Trophoblast cell (in vitro differentiated cells and primary cell): Measurements from ENCODE around the gene DEPDC5.

Experiments used
- DNase-seq, 2 donors: peaks; one replicate each; pipeline ENCODE4 v3.0.0-alpha.2; 2016
- H2AFZ ChIP-seq: 2 replicates; pipeline ENCODE4 v1.6.1; 2013; ENCODE audit warnings: low read length, moderate library complexity, mild to moderate bottlenecking; ENCODE audit not compliant: insufficient read depth, poor library complexity
- H2AK5ac ChIP-seq: 2 replicates; pipeline ENCODE4 v1.6.1; 2013; ENCODE audit warnings: mild to moderate bottlenecking, low read length
- H2BK120ac ChIP-seq: 2 replicates; pipeline ENCODE4 v1.6.1; 2013; ENCODE audit warnings: low read length, mild to moderate bottlenecking, moderate library complexity; ENCODE audit not compliant: insufficient read depth, poor library complexity
- H2BK12ac ChIP-seq: 2 replicates; pipeline ENCODE4 v1.6.1; 2013; ENCODE audit warnings: mild to moderate bottlenecking, low read length, moderate library complexity
- H2BK5ac ChIP-seq: 2 replicates; pipeline ENCODE4 v1.6.1; 2013; ENCODE audit warnings: low read length, low read depth, moderate library complexity, mild to moderate bottlenecking; ENCODE audit not compliant: poor library complexity
- H3K14ac ChIP-seq: 2 replicates; pipeline ENCODE4 v1.6.1; 2013; ENCODE audit warnings: mild to moderate bottlenecking, low read length
- H3K18ac ChIP-seq: 2 replicates; pipeline ENCODE4 v1.6.1; 2013; ENCODE audit warnings: mild to moderate bottlenecking, low read length
- H3K23ac ChIP-seq: 2 replicates; pipeline ENCODE4 v1.6.1; 2013; ENCODE audit warnings: low read length
- H3K27ac ChIP-seq: 2 replicates; pipeline ENCODE4 v1.5.1; 2013; ENCODE audit warnings: low read depth, mild to moderate bottlenecking, inconsistent platforms, low read length, moderate library complexity
- H3K27me3 ChIP-seq: 2 replicates; pipeline ENCODE4 v1.6.1; 2013; ENCODE audit warnings: inconsistent platforms, mild to moderate bottlenecking, low read length, moderate library complexity; ENCODE audit not compliant: insufficient read depth
- H3K36me3 ChIP-seq, 2 experiments: 1 replicate in 1 of 2; 2 replicates in 1 of 2; pipeline ENCODE4 v1.6.1; 2013; ENCODE audit warnings: low read length in 2 of 2, mild to moderate bottlenecking in 2 of 2, moderate library complexity in 1 of 2; ENCODE audit not compliant: insufficient read depth in 2 of 2, control insufficient read depth in 1 of 2
- H3K4ac ChIP-seq: 2 replicates; pipeline ENCODE4 v1.6.1; 2013; ENCODE audit warnings: low read depth, mild to moderate bottlenecking, low read length, moderate library complexity
- H3K4me1 ChIP-seq, 2 experiments: 1 replicate in 1 of 2; 2 replicates in 1 of 2; pipeline ENCODE4 v1.6.1; 2013; ENCODE audit warnings: low read length in 2 of 2, mild to moderate bottlenecking in 2 of 2, moderate library complexity in 1 of 2; ENCODE audit not compliant: insufficient read depth in 2 of 2, control insufficient read depth in 1 of 2
- H3K4me2 ChIP-seq: 2 replicates; pipeline ENCODE4 v1.6.1; 2013; ENCODE audit warnings: inconsistent platforms, mild to moderate bottlenecking, low read length, moderate library complexity
- H3K4me3 ChIP-seq: 2 replicates; pipeline ENCODE4 v1.5.1; 2013; ENCODE audit warnings: mild to moderate bottlenecking, low read depth, low read length, inconsistent platforms
- H3K79me1 ChIP-seq: one replicate; pipeline ENCODE4 v1.6.1; 2013; ENCODE audit warnings: low read length
- H3K79me2 ChIP-seq: 2 replicates; pipeline ENCODE4 v1.6.1; 2013; ENCODE audit warnings: low read length, mild to moderate bottlenecking; ENCODE audit not compliant: control insufficient read depth, insufficient read depth, poor library complexity
- H3K9ac ChIP-seq: 2 replicates; pipeline ENCODE4 v1.6.1; 2013; ENCODE audit warnings: mild to moderate bottlenecking, low read length
- H3K9me3 ChIP-seq: 2 replicates; pipeline ENCODE4 v1.6.1; 2013; ENCODE audit warnings: low read depth, mild to moderate bottlenecking, control low read depth, inconsistent platforms, low read length; ENCODE audit not compliant: insufficient read depth
- H4K12ac ChIP-seq: 2 replicates; pipeline ENCODE4 v1.6.1; 2013; ENCODE audit warnings: low read depth, mild to moderate bottlenecking, low read length, moderate library complexity
- H4K8ac ChIP-seq: 2 replicates; pipeline ENCODE4 v1.6.1; 2013; ENCODE audit warnings: low read depth, mild to moderate bottlenecking, low read length, moderate library complexity
- H4K91ac ChIP-seq: one replicate; pipeline ENCODE4 v1.6.1; 2013; ENCODE audit warnings: low read depth, mild to moderate bottlenecking, low read length, moderate library complexity
- WGBS: extraction: QIAGEN DNeasy Blood & Tissue Kit; methylation state at CpG from one replicate; pipeline ENCODE4 v1.1.7; 2013; ENCODE audit warnings: missing lambda C conversion rate; ENCODE audit not compliant: insufficient read length, insufficient coverage; ENCODE audit errors: extremely low coverage; 5-methylcytosine and 5-hydroxymethylcytosine counted together

DEPDC5 gene

DNA sequence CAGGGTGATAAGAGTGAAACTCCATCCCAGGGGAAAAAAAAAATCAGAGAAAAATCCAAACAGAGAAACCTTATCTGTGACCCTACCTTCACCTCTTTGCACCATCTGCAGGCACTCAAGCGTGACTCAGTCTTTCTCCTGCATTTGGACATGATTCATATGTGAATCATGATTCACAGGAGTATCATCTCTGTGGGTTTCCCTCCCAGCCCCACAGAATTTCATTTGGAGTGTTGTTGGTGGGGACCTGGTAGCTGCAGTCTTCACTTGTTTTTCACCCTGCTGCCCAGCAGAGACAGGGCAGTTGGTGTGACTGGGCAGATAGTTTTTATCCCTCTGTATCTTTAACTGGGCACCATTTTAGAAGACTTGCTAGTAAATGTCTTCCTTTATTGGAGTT, 75.7 kb downstream of the DEPDC5 start:
- H3K4me3 ChIP-seq: no peak overlapping the region
- peaks cover 4 to 10% of the 10 kb centered on the region in 2 experiments for H3K36me3 ChIP-seq
- peaks cover 0 to 6% of the 10 kb centered on the region in 2 experiments for H3K4me1 ChIP-seq
- no peaks in the 10 kb centered on the region for H3K9me3 ChIP-seq
- peak overlapping the region; percentile 67 for H2BK12ac ChIP-seq
- no peak overlapping the region for H2BK120ac ChIP-seq
- no peak overlapping the region for H3K9ac ChIP-seq
- H3K27ac ChIP-seq: peak overlapping the region; percentile 17
- H3K23ac ChIP-seq: no peak overlapping the region
- DNase-seq: peak; percentile 62 to 85
- H2AFZ ChIP-seq: no peak overlapping the region
- no peak overlapping the region for H3K18ac ChIP-seq
- H4K12ac ChIP-seq: no peak overlapping the region
- no peak overlapping the region for H4K91ac ChIP-seq
- H4K8ac ChIP-seq: no peak overlapping the region
- H3K4me2 ChIP-seq: no peak overlapping the region
- no peak overlapping the region for H2AK5ac ChIP-seq
- no peaks in the 10 kb centered on the region for H3K27me3 ChIP-seq
- no peaks in the 10 kb centered on the region for H3K79me2 ChIP-seq
- no CpG with 5 or more reads among the region's 1 CpG for WGBS
- peak overlapping the region; percentile 70 for H2BK5ac ChIP-seq
- H3K79me1 ChIP-seq: peaks cover 2% of the 10 kb centered on the region
- H3K4ac ChIP-seq: no peak overlapping the region
- H3K14ac ChIP-seq: peak overlapping the region; percentile 53

- Histone ChIP-seq H2BK5ac (no peak overlapping the region), H2BK12ac (no peak overlapping the region), H3K18ac (no peak overlapping the region), H3K23ac (no peak overlapping the region), H4K12ac (no peak overlapping the region), H2AK5ac (no peak overlapping the region), H3K4me3 (no peak overlapping the region), H3K79me2 (no peaks in the 10 kb centered on the region), H3K9ac (no peak overlapping the region), H3K4me1 (peaks cover 0 to 6% of the 10 kb centered on the region in 2 experiments), H3K79me1 (peaks cover 2% of the 10 kb centered on the region), H2BK120ac (no peak overlapping the region), H3K27me3 (no peaks in the 10 kb centered on the region), H3K36me3 (peaks cover 4 to 6% of the 10 kb centered on the region in 2 experiments), H4K8ac (no peak overlapping the region), H3K4me2 (no peak overlapping the region), H3K14ac (no peak overlapping the region), H4K91ac (no peak overlapping the region), H2AFZ (no peak overlapping the region), H3K4ac (no peak overlapping the region), H3K27ac (no peak overlapping the region), H3K9me3 (no peaks in the 10 kb centered on the region)
- no peak for DNase-seq
- no CpG with 5 or more reads among the region's 1 CpG for whole genome bisulfite sequencing
These were observed 76.9 kb downstream of the DEPDC5 start for GRCh38 chr22:31830721-31831070.

DNA sequence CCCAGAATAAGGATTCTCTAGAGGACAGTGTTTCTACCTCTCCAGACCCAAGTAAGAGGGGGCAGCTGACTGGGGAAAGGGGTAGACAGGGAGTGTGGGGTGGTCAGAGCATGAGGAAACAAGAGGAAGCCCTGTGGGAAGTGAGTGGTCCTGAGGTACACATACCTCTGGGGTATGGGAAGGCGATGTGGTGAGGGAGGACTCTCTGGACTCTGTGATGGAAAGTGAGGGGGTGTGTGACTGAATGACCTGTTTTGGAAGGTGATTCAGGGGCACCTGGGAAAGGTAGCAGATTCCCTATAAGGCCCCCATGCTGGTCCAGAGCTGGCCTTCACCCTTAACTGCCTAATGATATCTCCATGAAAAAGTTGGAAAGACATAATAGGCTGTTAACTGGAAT, 80.1 kb downstream of the DEPDC5 start:
- H2BK5ac ChIP-seq: no peak overlapping the region
- no peak overlapping the region for H3K4me2 ChIP-seq
- no peak overlapping the region for H2BK120ac ChIP-seq
- H3K14ac ChIP-seq: no peak overlapping the region
- no CpG with 5 or more reads among the region's 1 CpG for WGBS
- no peak overlapping the region for H4K8ac ChIP-seq
- no peak for DNase-seq
- no peak overlapping the region for H4K91ac ChIP-seq
- no peak overlapping the region for H2BK12ac ChIP-seq
- no peak overlapping the region for H3K27ac ChIP-seq
- H4K12ac ChIP-seq: no peak overlapping the region
- H3K36me3 ChIP-seq: peaks cover 5 to 17% of the 10 kb centered on the region in 2 experiments
- no peaks in the 10 kb centered on the region for H3K27me3 ChIP-seq
- no peak overlapping the region for H3K4ac ChIP-seq
- no peaks in the 10 kb centered on the region for H3K9me3 ChIP-seq
- H2AK5ac ChIP-seq: no peak overlapping the region
- H3K23ac ChIP-seq: no peak overlapping the region
- no peak overlapping the region for H3K4me3 ChIP-seq
- peaks cover 0 to 6% of the 10 kb centered on the region in 2 experiments for H3K4me1 ChIP-seq
- no peaks in the 10 kb centered on the region for H3K79me2 ChIP-seq
- no peak overlapping the region for H3K18ac ChIP-seq
- no peak overlapping the region for H3K9ac ChIP-seq
- H3K79me1 ChIP-seq: peaks cover 2% of the 10 kb centered on the region
- H2AFZ ChIP-seq: no peak overlapping the region

DNA sequence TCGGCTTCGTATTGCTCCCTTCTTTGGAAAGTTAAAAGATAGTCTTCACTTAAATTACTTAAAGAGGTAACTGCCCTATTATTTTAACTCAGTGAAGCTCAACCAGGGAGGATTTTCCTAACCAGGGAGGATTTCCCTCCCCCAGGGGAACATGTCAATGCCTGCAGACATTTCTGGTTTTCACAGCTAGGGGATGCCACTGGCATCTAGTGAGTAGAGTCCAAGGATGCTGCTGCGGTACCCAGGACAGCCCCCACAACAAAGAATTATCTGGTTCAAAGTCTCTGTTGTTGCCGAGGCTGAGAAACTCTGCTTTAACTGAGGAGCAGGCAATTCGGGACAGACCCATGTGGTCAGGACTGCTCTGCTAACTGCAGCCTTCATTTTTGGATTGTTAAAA, 82.2 kb downstream of the DEPDC5 start:
- Histone ChIP-seq H3K9me3 (no peaks in the 10 kb centered on the region), H3K23ac (no peak overlapping the region), H3K4me3 (no peak overlapping the region), H3K36me3 (peaks cover 10 to 21% of the 10 kb centered on the region in 2 experiments), H2BK5ac (no peak overlapping the region), H4K12ac (no peak overlapping the region), H4K91ac (no peak overlapping the region), H2BK12ac (no peak overlapping the region), H3K4ac (no peak overlapping the region), H2AK5ac (no peak overlapping the region), H4K8ac (no peak overlapping the region), H2BK120ac (no peak overlapping the region), H3K79me1 (no peaks in the 10 kb centered on the region), H3K18ac (no peak overlapping the region), H3K27me3 (no peaks in the 10 kb centered on the region), H3K9ac (no peak overlapping the region), H3K4me2 (no peak overlapping the region), H3K4me1 (no peaks in the 10 kb centered on the region), H3K27ac (no peak overlapping the region), H2AFZ (no peak overlapping the region), H3K79me2 (no peaks in the 10 kb centered on the region), H3K14ac (no peak overlapping the region)
- DNase-seq: no peak
- no CpG with 5 or more reads among the region's 5 CpGs for WGBS
